Spleen (tissue), 7 donors: ENCODE data around the gene UBASH3A.

Experiments used
- POLR2AphosphoS5 ChIP-seq, 3 donors: sonication (generic); formaldehyde crosslinking; IDR thresholded peaks; one replicate each; pipeline ENCODE4 v1.5.1; 2017; ENCODE audit warnings: antibody characterized with exemption in 3 of 3
- TF ChIP-seq, protein P1 (sequence below), 11 experiments: fragments of 200-600 bp in 7 of 11; fragments of 450-650 bp in 4 of 11; sonication (generic) in 4 of 11; IDR thresholded peaks in 8 of 11; conservative IDR thresholded peaks in 3 of 11; 1 replicate in 7 of 11; 2 replicates in 4 of 11; pipeline versions ENCODE4 v1.4.0 to v1.8.0; 2016 to 2021; ENCODE audit warnings: antibody characterized with exemption in 11 of 11, inconsistent platforms in 4 of 11, mild to moderate bottlenecking in 1 of 11
- donor health status: DM: no; HTN: no; CAD: no; lungs with moderate emphysema.
- donor health status: DM: no; HTN: no; CAD: no.
- donor health status: DM: no; HTN: no; CAD: no.

DNA sequence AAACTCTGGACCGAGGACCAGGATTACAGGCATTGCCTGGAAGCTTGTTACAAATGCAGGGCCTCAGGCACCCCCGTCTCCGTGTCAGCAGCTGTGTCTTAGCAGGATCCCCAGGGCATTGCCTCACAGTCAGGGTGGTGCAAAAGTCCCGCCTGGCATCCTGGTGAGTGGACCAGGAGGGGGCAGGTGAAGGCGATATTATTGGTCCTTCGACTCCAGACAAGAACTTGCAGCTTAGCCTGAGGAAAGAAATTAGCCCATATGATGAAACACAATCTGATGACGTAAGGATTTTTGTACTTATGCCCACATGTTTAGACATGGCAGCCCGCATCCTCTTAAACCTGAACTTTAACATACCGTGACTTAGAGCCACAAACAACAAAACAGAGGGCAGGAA, 51.5 kb downstream of the UBASH3A start:
- TF ChIP-seq, protein P1, sequence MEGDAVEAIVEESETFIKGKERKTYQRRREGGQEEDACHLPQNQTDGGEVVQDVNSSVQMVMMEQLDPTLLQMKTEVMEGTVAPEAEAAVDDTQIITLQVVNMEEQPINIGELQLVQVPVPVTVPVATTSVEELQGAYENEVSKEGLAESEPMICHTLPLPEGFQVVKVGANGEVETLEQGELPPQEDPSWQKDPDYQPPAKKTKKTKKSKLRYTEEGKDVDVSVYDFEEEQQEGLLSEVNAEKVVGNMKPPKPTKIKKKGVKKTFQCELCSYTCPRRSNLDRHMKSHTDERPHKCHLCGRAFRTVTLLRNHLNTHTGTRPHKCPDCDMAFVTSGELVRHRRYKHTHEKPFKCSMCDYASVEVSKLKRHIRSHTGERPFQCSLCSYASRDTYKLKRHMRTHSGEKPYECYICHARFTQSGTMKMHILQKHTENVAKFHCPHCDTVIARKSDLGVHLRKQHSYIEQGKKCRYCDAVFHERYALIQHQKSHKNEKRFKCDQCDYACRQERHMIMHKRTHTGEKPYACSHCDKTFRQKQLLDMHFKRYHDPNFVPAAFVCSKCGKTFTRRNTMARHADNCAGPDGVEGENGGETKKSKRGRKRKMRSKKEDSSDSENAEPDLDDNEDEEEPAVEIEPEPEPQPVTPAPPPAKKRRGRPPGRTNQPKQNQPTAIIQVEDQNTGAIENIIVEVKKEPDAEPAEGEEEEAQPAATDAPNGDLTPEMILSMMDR (IDR thresholded peaks at IDR 0.05 in 8 of 11, conservative IDR thresholded peaks at IDR 0.05 in 3 of 11), result no peak
- TF ChIP-seq POLR2AphosphoS5 (IDR thresholded peaks at IDR 0.05), result no peak
